IMR-90 (cell line): Measurements from ENCODE around the gene CACNA1D. TPM values are rescaled to one million over a fixed set of nuclear protein-coding genes. Genes with fewer than 3 reads are reported as not detected.

ENCODE experiments used
- ATAC-seq: fragments of 200-7000 bp; cut with Tn5 transposase; 2 replicates; pipeline ENCODE4 v1.9.1; 2020; ENCODE audit warnings: low read depth, mild to moderate bottlenecking, moderate library complexity
- BruUV-seq: library from RNA; stranded (reverse); fragments of 400-500 nt; replicated peaks from 2 replicates; lab custom pipeline; 2021; lab: Mats Ljungman, UMichigan
- CTCF ChIA-PET: fragments of 300-600 bp; formaldehyde crosslinking; extraction: SDS; loops from one replicate; lab custom pipeline; 2021; ENCODE audit warnings: antibody characterized with exemption; lab: Yijun Ruan, JAX
- POLR2A ChIA-PET: fragments of 300-600 bp; sonication (Branson Sonifier 250); formaldehyde crosslinking; loops from one replicate; lab custom pipeline; 2022; ENCODE audit warnings: antibody characterized with exemption; ENCODE audit not compliant: unreplicated experiment; lab: Charles Lee
- DNase-seq: peaks from one replicate; pipeline ENCODE4 v3.0.0; 2013
- H2AFZ ChIP-seq: replicated peaks from 2 replicates; pipeline ENCODE3; 2013; ENCODE audit warnings: low read length, mild to moderate bottlenecking; ENCODE audit not compliant: poor library complexity
- H2AK5ac ChIP-seq: 2 replicates; pipeline ENCODE4 v1.6.1; 2013; ENCODE audit warnings: low read depth, low read length, inconsistent platforms
- H2AK9ac ChIP-seq: replicated peaks from 2 replicates; pipeline ENCODE3; 2013; ENCODE audit warnings: mild to moderate bottlenecking, low read depth, low read length, moderate library complexity; ENCODE audit not compliant: poor library complexity
- H2BK120ac ChIP-seq: 2 replicates; pipeline ENCODE4 v1.6.1; 2013; ENCODE audit warnings: low read depth, low read length, inconsistent platforms
- H2BK15ac ChIP-seq: 3 replicates; pipeline ENCODE4 v1.6.1; 2013; ENCODE audit warnings: low read depth, low read length, inconsistent platforms
- H2BK20ac ChIP-seq: 2 replicates; pipeline ENCODE4 v1.6.1; 2013; ENCODE audit warnings: low read depth, mild to moderate bottlenecking, inconsistent platforms, low read length, moderate library complexity
- H2BK5ac ChIP-seq: 2 replicates; pipeline ENCODE4 v1.6.1; 2013; ENCODE audit warnings: mild to moderate bottlenecking, low read depth, low read length, inconsistent platforms; ENCODE audit not compliant: poor library complexity, severe bottlenecking
- H3K14ac ChIP-seq: replicated peaks from 2 replicates; pipeline ENCODE4 v1.6.1; 2013; ENCODE audit warnings: low read depth, low read length, inconsistent platforms
- H3K18ac ChIP-seq: 2 replicates; pipeline ENCODE4 v1.6.1; 2013; ENCODE audit warnings: low read depth, low read length, control low read depth
- H3K23ac ChIP-seq: 2 replicates; pipeline ENCODE4 v1.6.1; 2013; ENCODE audit warnings: low read depth, low read length, inconsistent platforms
- H3K27ac ChIP-seq: 2 replicates; pipeline ENCODE4 v1.5.1; 2013; ENCODE audit warnings: mild to moderate bottlenecking, control low read depth, low read length; ENCODE audit not compliant: insufficient read depth
- H3K27me3 ChIP-seq: 2 replicates; pipeline ENCODE4 v1.6.1; 2013; ENCODE audit warnings: low read length; ENCODE audit not compliant: control insufficient read depth, insufficient read depth
- H3K36me3 ChIP-seq: 2 replicates; pipeline ENCODE4 v1.6.1; 2013; ENCODE audit warnings: low read length, mixed read lengths; ENCODE audit not compliant: control insufficient read depth, insufficient read depth
- H3K4ac ChIP-seq: 2 replicates; pipeline ENCODE4 v1.6.1; 2013; ENCODE audit warnings: low read depth, low read length, inconsistent platforms
- H3K4me1 ChIP-seq: 2 replicates; pipeline ENCODE4 v1.6.1; 2013; ENCODE audit warnings: low read length, mixed read lengths; ENCODE audit not compliant: control insufficient read depth, insufficient read depth
- H3K4me2 ChIP-seq: 2 replicates; pipeline ENCODE4 v1.6.1; 2013; ENCODE audit warnings: low read depth, mild to moderate bottlenecking, control low read depth, low read length, moderate library complexity
- H3K4me3 ChIP-seq: 2 replicates; pipeline ENCODE4 v1.5.1; 2013; ENCODE audit warnings: low read depth, mild to moderate bottlenecking, control low read depth, low read length, moderate library complexity; ENCODE audit not compliant: insufficient read depth
- H3K56ac ChIP-seq: 2 replicates; pipeline ENCODE4 v1.6.1; 2013; ENCODE audit warnings: low read length, inconsistent platforms; ENCODE audit not compliant: insufficient read depth; ENCODE audit errors: extremely low read depth
- H3K79me1 ChIP-seq, 2 experiments: 2 replicates each; pipeline ENCODE4 v1.6.1; 2013; ENCODE audit warnings: low read length in 2 of 2, inconsistent platforms in 1 of 2, low read depth in 1 of 2
- H3K9ac ChIP-seq: 2 replicates; pipeline ENCODE4 v1.6.1; 2013; ENCODE audit warnings: low read depth, low read length, control low read depth
- H3K9me1 ChIP-seq: 2 replicates; pipeline ENCODE4 v1.6.1; 2013; ENCODE audit warnings: low read length, inconsistent platforms; ENCODE audit not compliant: insufficient read depth
- H3K9me3 ChIP-seq: 2 replicates; pipeline ENCODE4 v1.6.1; 2013; ENCODE audit warnings: low read length; ENCODE audit not compliant: control insufficient read depth, insufficient read depth
- H4K20me1 ChIP-seq: 2 replicates; pipeline ENCODE4 v1.6.1; 2013; ENCODE audit warnings: low read length, inconsistent platforms; ENCODE audit not compliant: insufficient read depth
- H4K5ac ChIP-seq: 2 replicates; pipeline ENCODE4 v1.6.1; 2013; ENCODE audit warnings: mild to moderate bottlenecking, low read depth, low read length, control low read depth
- H4K8ac ChIP-seq, 2 experiments: 2 replicates each; pipeline ENCODE4 v1.6.1; 2013; ENCODE audit warnings: low read depth in 2 of 2, low read length in 2 of 2, control low read depth in 1 of 2, inconsistent platforms in 1 of 2
- H4K91ac ChIP-seq: 2 replicates; pipeline ENCODE4 v1.6.1; 2013; ENCODE audit warnings: low read depth, low read length, inconsistent platforms; ENCODE audit not compliant: insufficient read depth
- CTCF ChIP-seq: conservative IDR thresholded peaks from 2 replicates; pipeline ENCODE4 v1.5.1; 2012; ENCODE audit warnings: mild to moderate bottlenecking, low read depth, low read length, improper control_type of control experiment
- MXI1 ChIP-seq: IDR thresholded peaks from 2 replicates; pipeline ENCODE4 v1.6.1; 2012; ENCODE audit warnings: low read depth, mild to moderate bottlenecking, low read length, moderate library complexity, borderline replicate concordance
- POLR2A ChIP-seq: IDR thresholded peaks from 2 replicates; pipeline ENCODE4 v1.6.1; 2012; ENCODE audit warnings: mild to moderate bottlenecking, low read depth, low read length
- RFX5 ChIP-seq: IDR thresholded peaks from 2 replicates; pipeline ENCODE4 v1.8.0; 2012; ENCODE audit warnings: low read depth, mild to moderate bottlenecking, low read length, moderate library complexity
- SMC3 ChIP-seq: fragments of 150-350 bp; IDR thresholded peaks from 2 replicates; pipeline ENCODE4 v1.6.1; 2016; ENCODE audit warnings: low read depth, mild to moderate bottlenecking, antibody characterized with exemption, low read length, moderate library complexity
- WGBS, 2 experiments: methylation state at CpG; one replicate each; pipeline versions ENCODE4 v1.1.5 to v1.1.7; 2013; ENCODE audit warnings: missing lambda C conversion rate in 2 of 2; ENCODE audit not compliant: insufficient read length in 1 of 2; ENCODE audit errors: extremely low coverage in 2 of 2; 5-methylcytosine and 5-hydroxymethylcytosine counted together
- dilution Hi-C: fragments of 300-500 bp; cut with HindIII; formaldehyde crosslinking; loops from one replicate; pipeline ENCODE4 v1.14.3; 2018; ENCODE audit warnings: low sequenced_read_pairs; ENCODE audit not compliant: unreplicated experiment
- in situ Hi-C: fragments of 300-500 bp; cut with MboI; formaldehyde crosslinking; loops from 3 replicates; pipeline ENCODE4 v1.14.3; 2019; ENCODE audit warnings: low sequenced_read_pairs, inconsistent platforms, mixed read lengths
- intact Hi-C: fragments of 100-400 bp; cut with micrococcal nuclease; formaldehyde crosslinking; loops from 2 replicates; pipeline ENCODE4 v1.10.0; 2022
- polyA plus RNA-seq, 3 experiments: library from polyadenylated mRNA; depleted of rRNA; stranded (reverse); fragments of >200 nt; gene quantifications; 2 replicates each; pipeline ENCODE4 v1.2.3, GENCODE V29; 2012; ENCODE audit warnings: low replicate concordance in 1 of 3
- total RNA-seq: library from RNA; depleted of rRNA; stranded (reverse); fragments of >200 nt; gene quantifications from 2 replicates; pipeline ENCODE4 v1.2.3, GENCODE V29; 2012

The CACNA1D gene
- total and polyA plus RNA-seq, 2 of the 4 experiments (the other 2 are of a cell fraction), result 0.07 TPM; not detected in 1

GRCh38 chr3:53590606-53591005, 96.2 kb downstream of the CACNA1D start:
- Histone ChIP-seq H2BK20ac (no peak overlapping the region), H3K4me3 (no peak overlapping the region), H3K27ac (no peak overlapping the region), H3K36me3 (no peaks in the 10 kb centered on the region), H4K5ac (no peak overlapping the region), H3K4ac (no peak overlapping the region), H3K14ac (no peak overlapping the region), H2BK120ac (no peak overlapping the region), H3K56ac (no peak overlapping the region), H3K4me2 (no peak overlapping the region), H3K9ac (no peak overlapping the region), H2BK15ac (no peak overlapping the region), H3K79me1 (no peaks in the 10 kb centered on the region), H3K27me3 (no peaks in the 10 kb centered on the region), H3K23ac (no peak overlapping the region), H2AK9ac (no peak overlapping the region), H3K18ac (no peak overlapping the region), H3K9me3 (no peaks in the 10 kb centered on the region), H4K20me1 (no peaks in the 10 kb centered on the region), H2AFZ (no peak overlapping the region), H3K4me1 (no peaks in the 10 kb centered on the region), H4K8ac (no peak overlapping the region), H3K9me1 (no peaks in the 10 kb centered on the region), H4K91ac (no peak overlapping the region), H2AK5ac (no peak overlapping the region), H2BK5ac (no peak overlapping the region)
- TF ChIP-seq POLR2A (no peak), SMC3 (no peak), MXI1 (no peak), CTCF (no peak), RFX5 (no peak)
- WGBS, 2 experiments, result no CpG with 5 or more reads among the region's 8 CpGs
- DNase-seq (no peak), ATAC-seq (no peak)
- ChIA-PET POLR2A (no interaction called here), CTCF (no interaction called here)
- in situ Hi-C loops, result no loop called here
- intact Hi-C loops, result no loop called here
- no TSS peak for BruUV-seq
- dilution Hi-C loops, result no loop called here
